H1 (cell line): ENCODE results near the gene MSI2. TPM values are rescaled to one million over a fixed set of nuclear protein-coding genes. Genes with fewer than 3 reads are reported as not detected.

Source experiments
- CTCF ChIA-PET: fragments of 300-600 bp; sonication (Branson Sonifier 250); formaldehyde crosslinking; loops from one replicate; lab custom pipeline; 2021; ENCODE audit not compliant: partially characterized antibody; lab: Charles Lee
- POLR2A ChIA-PET: fragments of 300-600 bp; sonication (Branson Sonifier 250); formaldehyde crosslinking; loops from one replicate; lab custom pipeline; 2021; ENCODE audit warnings: inconsistent platforms; ENCODE audit not compliant: partially characterized antibody; lab: Charles Lee
- DNase-seq, 2 experiments: peaks; one replicate each; pipeline versions ENCODE4 v3.0.0 to v3.0.0-alpha.2; 2010 to 2022; ENCODE audit warnings: low spot score in 2 of 2, low read depth in 1 of 2, mixed read lengths in 1 of 2
- FAIRE-seq: peaks from 2 replicates; lab custom pipeline; 2011; peaks lifted over from hg19 to GRCh38; lab: Jason Lieb, UNC
- H2AFZ ChIP-seq: 2 replicates; pipeline ENCODE4 v1.8.1; 2012; ENCODE audit warnings: low read length, inconsistent platforms
- H2AK5ac ChIP-seq: 2 replicates; pipeline ENCODE4 v1.6.1; 2013; ENCODE audit warnings: low read depth, low read length
- H2BK120ac ChIP-seq: replicated peaks from 2 replicates; pipeline ENCODE3; 2013; ENCODE audit warnings: low read depth, low read length, inconsistent platforms
- H2BK12ac ChIP-seq: 2 replicates; pipeline ENCODE4 v1.6.1; 2013; ENCODE audit warnings: low read depth, low read length
- H2BK15ac ChIP-seq: 2 replicates; pipeline ENCODE4 v1.6.1; 2013; ENCODE audit warnings: low read length
- H2BK20ac ChIP-seq: 2 replicates; pipeline ENCODE4 v1.6.1; 2013; ENCODE audit warnings: low read length
- H2BK5ac ChIP-seq: 2 replicates; pipeline ENCODE4 v1.6.1; 2013; ENCODE audit warnings: low read depth, low read length
- H3K14ac ChIP-seq: 2 replicates; pipeline ENCODE4 v1.6.1; 2013; ENCODE audit warnings: inconsistent platforms; ENCODE audit not compliant: insufficient read length
- H3K18ac ChIP-seq: 2 replicates; pipeline ENCODE4 v1.6.1; 2013; ENCODE audit warnings: low read length; ENCODE audit errors: extremely low read depth
- H3K23ac ChIP-seq: 2 replicates; pipeline ENCODE4 v1.6.1; 2013; ENCODE audit warnings: inconsistent platforms; ENCODE audit not compliant: insufficient read length
- H3K23me2 ChIP-seq: 2 replicates; pipeline ENCODE4 v1.6.1; 2013; ENCODE audit warnings: low read depth, low read length
- H3K27ac ChIP-seq: 2 replicates; pipeline ENCODE4 v1.6.1; 2011; ENCODE audit warnings: low read depth, low read length, inconsistent platforms
- H3K27me3 ChIP-seq, 4 experiments: replicated peaks in 1 of 4; 1 replicate in 1 of 4; 2 replicates in 3 of 4; pipeline versions ENCODE4 v1.6.1 to v1.8.1; 2011 to 2013; ENCODE audit warnings: low read length in 3 of 4, mild to moderate bottlenecking in 3 of 4, inconsistent platforms in 2 of 4, mixed read lengths in 2 of 4, moderate library complexity in 1 of 4; ENCODE audit not compliant: control insufficient read depth in 3 of 4, insufficient read depth in 3 of 4; ENCODE audit errors: extremely low read depth in 1 of 4
- H3K36me3 ChIP-seq, 4 experiments: 2 replicates each; pipeline versions ENCODE4 v1.6.1 to v1.8.1; 2011 to 2013; ENCODE audit warnings: mild to moderate bottlenecking in 4 of 4, low read length in 3 of 4, moderate library complexity in 2 of 4, control low read depth in 1 of 4, inconsistent platforms in 1 of 4; ENCODE audit not compliant: insufficient read depth in 4 of 4, control insufficient read depth in 2 of 4
- H3K4ac ChIP-seq: replicated peaks from 2 replicates; pipeline ENCODE3; 2013; ENCODE audit warnings: low read length, low read depth, mixed read lengths, inconsistent platforms; ENCODE audit not compliant: insufficient read length
- H3K4me1 ChIP-seq, 4 experiments: replicated peaks in 1 of 4; 1 replicate in 1 of 4; 2 replicates in 3 of 4; pipeline versions ENCODE4 v1.6.1 to v1.8.1; 2011 to 2013; ENCODE audit warnings: low read length in 3 of 4, inconsistent platforms in 2 of 4, mixed read lengths in 1 of 4; ENCODE audit not compliant: insufficient read depth in 4 of 4, control insufficient read depth in 3 of 4
- H3K4me2 ChIP-seq, 2 experiments: 2 replicates each; pipeline versions ENCODE4 v1.6.1 to v1.8.1; 2011 to 2013; ENCODE audit warnings: low read depth in 2 of 2, low read length in 2 of 2, control low read depth in 1 of 2, inconsistent platforms in 1 of 2, mild to moderate bottlenecking in 1 of 2; ENCODE audit not compliant: insufficient read depth in 1 of 2
- H3K4me3 ChIP-seq, 4 experiments: fragments of 200-600, 300-600 bp in 1 of 4; sonication (generic), shearing (Covaris generic), sonication (Bioruptor Twin) in 1 of 4; 2 replicates each; pipeline versions ENCODE4 v1.5.1 to v1.8.1; 2011 to 2016; ENCODE audit warnings: low read length in 4 of 4, low read depth in 3 of 4, control low read depth in 2 of 4, inconsistent platforms in 2 of 4, mild to moderate bottlenecking in 2 of 4, mixed read lengths in 1 of 4, moderate library complexity in 1 of 4; ENCODE audit not compliant: insufficient read depth in 2 of 4; ENCODE audit errors: extremely low read depth in 1 of 4
- H3K56ac ChIP-seq: replicated peaks from 2 replicates; pipeline ENCODE3; 2013; ENCODE audit warnings: low read depth, mild to moderate bottlenecking, mixed read lengths, low read length, inconsistent platforms; ENCODE audit not compliant: insufficient read length
- H3K79me1 ChIP-seq: 2 replicates; pipeline ENCODE4 v1.6.1; 2013; ENCODE audit warnings: low read depth, low read length, control low read depth
- H3K79me2 ChIP-seq, 2 experiments: 2 replicates each; pipeline versions ENCODE4 v1.6.1 to v1.8.1; 2012 to 2013; ENCODE audit warnings: low read length in 2 of 2, mild to moderate bottlenecking in 2 of 2, inconsistent platforms in 1 of 2; ENCODE audit not compliant: insufficient read depth in 2 of 2, control insufficient read depth in 1 of 2
- H3K9ac ChIP-seq, 4 experiments: replicated peaks in 1 of 4; 1 replicate in 1 of 4; 2 replicates in 3 of 4; pipeline versions ENCODE4 v1.6.1 to v1.8.1; 2011 to 2013; ENCODE audit warnings: low read depth in 3 of 4, low read length in 3 of 4, control low read depth in 2 of 4, mild to moderate bottlenecking in 2 of 4, moderate library complexity in 2 of 4, inconsistent platforms in 1 of 4; ENCODE audit errors: extremely low read depth in 1 of 4
- H3K9me3 ChIP-seq, 2 experiments: 2 replicates each; pipeline versions ENCODE4 v1.6.1 to v1.8.1; 2012 to 2013; ENCODE audit warnings: mild to moderate bottlenecking in 2 of 2, moderate library complexity in 2 of 2, control low read depth in 1 of 2, inconsistent platforms in 1 of 2, low read depth in 1 of 2, low read length in 1 of 2, mixed read lengths in 1 of 2; ENCODE audit not compliant: insufficient read depth in 2 of 2
- H4K20me1 ChIP-seq, 2 experiments: replicated peaks in 1 of 2; 2 replicates each; pipeline versions ENCODE3 to v1.8.1; 2011 to 2013; ENCODE audit warnings: inconsistent platforms in 2 of 2, low read length in 2 of 2, mild to moderate bottlenecking in 1 of 2; ENCODE audit not compliant: insufficient read depth in 2 of 2, control insufficient read depth in 1 of 2
- H4K5ac ChIP-seq: 2 replicates; pipeline ENCODE4 v1.6.1; 2013; ENCODE audit warnings: low read length, low read depth, mixed read lengths, inconsistent platforms; ENCODE audit not compliant: insufficient read length
- H4K8ac ChIP-seq: 2 replicates; pipeline ENCODE4 v1.8.0; 2013; ENCODE audit warnings: mild to moderate bottlenecking, moderate library complexity, low read length, inconsistent platforms; ENCODE audit not compliant: insufficient read depth; ENCODE audit errors: extremely low read depth
- H4K91ac ChIP-seq: replicated peaks from 2 replicates; pipeline ENCODE3; 2013; ENCODE audit warnings: low read length, mixed read lengths, inconsistent platforms; ENCODE audit not compliant: insufficient read length
- HDAC6 ChIP-seq: IDR thresholded peaks from one replicate; pipeline ENCODE4 v1.7.1; 2012; ENCODE audit warnings: low read depth, mild to moderate bottlenecking, inconsistent platforms, low read length, moderate library complexity
- KDM5A ChIP-seq: fragments of 200-600 bp; IDR thresholded peaks from 2 replicates; pipeline ENCODE4 v1.7.1; 2012; ENCODE audit warnings: mild to moderate bottlenecking, low read length, inconsistent platforms, mixed read lengths
- ZNF274 ChIP-seq: IDR thresholded peaks from 2 replicates; pipeline ENCODE4 v1.7.0; 2012; ENCODE audit warnings: low read length, borderline replicate concordance; ENCODE audit errors: extremely low read depth
- WGBS, 2 experiments: shearing (Covaris generic) in 1 of 2; methylation state at CpG; one replicate each; pipeline versions ENCODE4 v1.1.6 to v1.1.7; 2013 to 2015; ENCODE audit warnings: low lambda C conversion rate in 2 of 2, mixed read lengths in 2 of 2, inconsistent platforms in 1 of 2, low coverage in 1 of 2, missing lambda C conversion rate in 1 of 2; ENCODE audit not compliant: insufficient replicate concordance in 2 of 2, insufficient coverage in 1 of 2, insufficient read length in 1 of 2; ENCODE audit errors: extremely low coverage in 1 of 2, missing lambda C conversion rate in 1 of 2; 5-methylcytosine and 5-hydroxymethylcytosine counted together
- polyA plus RNA-seq, 7 experiments: library from polyadenylated mRNA; depleted of rRNA in 3 of 7; stranded (reverse) in 5 of 7; unstranded in 2 of 7; fragments of >200 nt in 5 of 7; fragments of 200-250 nt in 2 of 7; gene quantifications; 1 replicate in 5 of 7; 2 replicates in 1 of 7; 4 replicates in 1 of 7; pipeline versions ENCODE4 v1.2.1 to v1.2.3, GENCODE V29; 2011 to 2013; ENCODE audit warnings: missing spikeins in 2 of 7, mixed read lengths in 2 of 7
- total RNA-seq: library from RNA; stranded (reverse); fragmentation: NEBNext Ultra II Directional; extraction: Animal tissue kit (Norgen Biotek cat#: 25700); gene quantifications from 2 replicates; pipeline ENCODE4 v1.2.1, GENCODE V29; 2021

The MSI2 gene
- total and polyA plus RNA-seq, 2 of the 8 experiments (the other 6 are each of a cell fraction or from before 2014, with no cell fraction given): 36.7 to 80.6 TPM

DNA sequence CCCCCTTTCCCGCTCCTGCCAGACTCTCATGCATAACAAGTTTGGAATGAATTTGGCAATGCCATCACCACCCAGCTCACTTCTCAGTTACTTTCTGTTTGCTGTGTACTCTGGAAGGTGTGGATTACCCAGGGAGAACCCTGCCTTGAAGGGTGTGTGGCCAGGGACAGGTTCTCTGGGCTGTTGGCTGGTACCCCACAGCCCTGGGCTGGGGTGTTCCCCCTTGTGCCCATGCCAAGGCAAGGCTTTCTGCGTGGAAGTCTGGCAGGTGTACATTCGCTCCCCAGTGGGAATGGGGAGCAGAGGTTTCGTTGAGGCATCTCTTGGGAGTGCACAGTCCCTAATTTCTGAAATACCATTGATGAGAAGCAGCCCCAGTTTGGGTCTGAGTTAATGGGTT lies 301.1 kb downstream of the MSI2 start:
- no peak overlapping the region for H3K23ac ChIP-seq
- H4K8ac ChIP-seq: no peak overlapping the region
- DNase-seq (no peak), FAIRE-seq (no peak)
- no peak overlapping the region for H2BK12ac ChIP-seq
- H3K79me2 ChIP-seq: peaks cover 0 to 5% of the 10 kb centered on the region in 2 experiments; a peak in 1 of 4 replicates
- no peak overlapping the region for H2BK20ac ChIP-seq
- H2BK5ac ChIP-seq: no peak overlapping the region
- H2BK120ac ChIP-seq: no peak overlapping the region
- peaks cover 9 to 10% of the 10 kb centered on the region in 2 experiments for H4K20me1 ChIP-seq
- H3K4me2 ChIP-seq: no peak overlapping the region
- H3K27ac ChIP-seq: no peak overlapping the region
- no peak overlapping the region for H3K4me3 ChIP-seq
- WGBS, 2 experiments: 94% methylated on average over 4 of the region's 4 CpGs; no CpG with 5 or more reads in 1 of the 2 experiments
- no peaks in the 10 kb centered on the region for H3K9me3 ChIP-seq
- H3K18ac ChIP-seq: no peak overlapping the region
- H3K4ac ChIP-seq: no peak overlapping the region
- TF ChIP-seq HDAC6 (no peak), KDM5A (no peak), ZNF274 (no peak)
- CTCF ChIA-PET: interaction anchor here (0.7 to 2.1 kb wide), 2 partner anchors 18 to 55 kb away, joined by 3 to 4 read pairs; no protein-coding TSS in a partner anchor
- H4K91ac ChIP-seq: no peak overlapping the region
- H2AFZ ChIP-seq: no peak overlapping the region
- no peak overlapping the region for H3K14ac ChIP-seq
- no peak overlapping the region for H4K5ac ChIP-seq
- H3K27me3 ChIP-seq: 0 out of 7 replicates have a peak, but pooled peaks cover 0 to 2% (median 0%) of the 10 kb centered on the region in 4 experiments
- H3K36me3 ChIP-seq: no peaks in the 10 kb centered on the region
- no peak overlapping the region for H2AK5ac ChIP-seq
- H2BK15ac ChIP-seq: no peak overlapping the region
- POLR2A ChIA-PET: no interaction called here
- no peak overlapping the region for H3K9ac ChIP-seq
- no peak overlapping the region for H3K56ac ChIP-seq
- H3K23me2 ChIP-seq: no peaks in the 10 kb centered on the region; the same call in 1 of the 2 replicates
- H3K79me1 ChIP-seq: no peaks in the 10 kb centered on the region; the same call in 1 of the 2 replicates
- H3K4me1 ChIP-seq: peaks cover 4 to 20% (median 10%) of the 10 kb centered on the region in 4 experiments
